OCI-LY7 (cell line): ENCODE data around the gene DST. TPM values are rescaled to one million over a fixed set of nuclear protein-coding genes. Genes with fewer than 3 reads are reported as not detected.

ENCODE experiments used
- BruUV-seq: library from RNA; stranded (reverse); fragments of 400-500 nt; replicated peaks from 2 replicates; lab custom pipeline; 2021; lab: Mats Ljungman, UMichigan
- CTCF ChIA-PET: fragments of 300-600 bp; sonication (Branson Sonifier 250); formaldehyde crosslinking; loops from one replicate; lab custom pipeline; 2022; ENCODE audit warnings: antibody characterized with exemption; ENCODE audit not compliant: unreplicated experiment; lab: Charles Lee
- POLR2A ChIA-PET: fragments of 300-600 bp; sonication (Branson Sonifier 250); formaldehyde crosslinking; loops from one replicate; lab custom pipeline; 2022; ENCODE audit warnings: antibody characterized with exemption; lab: Charles Lee
- DNase-seq: peaks from one replicate; pipeline ENCODE4 v3.0.0-alpha.2; 2015; ENCODE audit warnings: low spot score
- H2AFZ ChIP-seq: fragments of 200-600 bp; sonication (generic), shearing (Covaris generic); 2 replicates; pipeline ENCODE4 v1.6.1; 2014; ENCODE audit warnings: mild to moderate bottlenecking, antibody characterized with exemption, low read length, moderate library complexity
- H3K27ac ChIP-seq: fragments of 200-600 bp; sonication (generic); 2 replicates; pipeline ENCODE4 v1.5.1; 2014; ENCODE audit warnings: mixed run types, low read depth, mild to moderate bottlenecking, moderate library complexity, low read length, inconsistent platforms; ENCODE audit not compliant: poor library complexity, severe bottlenecking
- H3K36me3 ChIP-seq: fragments of 200-600 bp; sonication (generic); 2 replicates; pipeline ENCODE4 v1.6.1; 2014; ENCODE audit warnings: mild to moderate bottlenecking, antibody characterized with exemption, low read length, moderate library complexity, mixed read lengths; ENCODE audit not compliant: insufficient read depth
- H3K4me1 ChIP-seq: fragments of 200-600 bp; sonication (generic); 2 replicates; pipeline ENCODE4 v1.5.1; 2014; ENCODE audit warnings: mild to moderate bottlenecking, low read length; ENCODE audit not compliant: insufficient read depth, poor library complexity, severe bottlenecking
- H3K4me2 ChIP-seq: fragments of 200-600 bp; sonication (generic); 2 replicates; pipeline ENCODE4 v1.6.1; 2014; ENCODE audit warnings: mild to moderate bottlenecking, low read length
- H3K4me3 ChIP-seq: fragments of 200-600 bp; sonication (generic); 2 replicates; pipeline ENCODE4 v1.5.1; 2014; ENCODE audit warnings: mild to moderate bottlenecking, low read depth, low read length; ENCODE audit not compliant: poor library complexity, severe bottlenecking
- H3K79me2 ChIP-seq: fragments of 200-600 bp; sonication (generic); 2 replicates; pipeline ENCODE4 v1.6.1; 2016; ENCODE audit warnings: low read depth, mild to moderate bottlenecking, low read length, moderate library complexity, mixed read lengths; ENCODE audit not compliant: insufficient read depth
- H3K9me2 ChIP-seq: fragments of 200-600 bp; sonication (generic); 2 replicates; pipeline ENCODE4 v1.6.1; 2016; ENCODE audit warnings: mild to moderate bottlenecking, low read length, mixed read lengths; ENCODE audit not compliant: insufficient read depth
- H3K9me3 ChIP-seq: fragments of 200-600 bp; sonication (generic); 2 replicates; pipeline ENCODE4 v1.6.1; 2014; ENCODE audit warnings: mild to moderate bottlenecking, mixed run types, low read length, mixed read lengths
- H4K20me1 ChIP-seq: fragments of 200-600 bp; sonication (generic); 2 replicates; pipeline ENCODE4 v1.6.1; 2014; ENCODE audit warnings: mild to moderate bottlenecking, antibody characterized with exemption, low read length, moderate library complexity, mixed read lengths; ENCODE audit not compliant: insufficient read depth
- CTCF ChIP-seq: fragments of 200-600 bp; sonication (generic); conservative IDR thresholded peaks from 2 replicates; pipeline ENCODE4 v1.5.1; 2014; ENCODE audit warnings: mild to moderate bottlenecking, antibody characterized with exemption, low read length, moderate library complexity, mixed read lengths
- EZH2phosphoT487 ChIP-seq: fragments of 200-600 bp; sonication (generic); IDR thresholded peaks from 2 replicates; pipeline ENCODE4 v1.6.1; 2018; ENCODE audit warnings: low read depth, borderline replicate concordance, mild to moderate bottlenecking, mixed run types, antibody characterized with exemption, low read length, moderate library complexity, mixed read lengths
- intact Hi-C: fragments of 100-400 bp; cut with micrococcal nuclease; formaldehyde crosslinking; loops from one replicate; pipeline ENCODE4 v1.10.0; 2022; ENCODE audit not compliant: unreplicated experiment
- total RNA-seq, 2 experiments: library from RNA; depleted of rRNA in 1 of 2; stranded (reverse); fragments of >200 nt in 1 of 2; shearing (Covaris generic) in 1 of 2; gene quantifications; 2 replicates each; pipeline ENCODE4 v1.2.3, GENCODE V29; 2014 to 2022

DST gene
- total RNA-seq, 2 experiments from 2014 or later, result 8.4 to 19.4 TPM

GRCh38 chr6:56513631-56514030, 129.1 kb downstream of the DST start:
- DNase-seq, result no peak
- ChIA-PET POLR2A (interaction anchor here (0.7 to 1.0 kb wide), 5 partner anchors 9 to 115 kb away, joined by 3 to 4 read pairs (median 3); no protein-coding TSS in a partner anchor), CTCF (interaction anchor here (1.0 kb wide), 1 partner anchor 17 kb away, joined by 3 read pairs; no protein-coding TSS in a partner anchor)
- TF ChIP-seq CTCF (no peak), EZH2phosphoT487 (no peak)
- Histone ChIP-seq H2AFZ (no peak overlapping the region), H3K4me1 (peaks cover 3% of the 10 kb centered on the region), H4K20me1 (no peaks in the 10 kb centered on the region), H3K4me3 (no peak overlapping the region), H3K27ac (no peak overlapping the region), H3K4me2 (no peak overlapping the region), H3K9me2 (no peaks in the 10 kb centered on the region), H3K9me3 (no peaks in the 10 kb centered on the region), H3K79me2 (no peaks in the 10 kb centered on the region), H3K36me3 (no peaks in the 10 kb centered on the region; the same call in 1 of the 2 replicates)
- intact Hi-C loops, result no loop called here
- BruUV-seq, result no TSS peak

- no peak overlapping the region for H3K4me2 ChIP-seq
- DNase-seq, result no peak
- no peaks in the 10 kb centered on the region for H3K9me2 ChIP-seq
- no peak for TF ChIP-seq CTCF
- H4K20me1 ChIP-seq, result no peaks in the 10 kb centered on the region
- H3K79me2 ChIP-seq, result no peaks in the 10 kb centered on the region
- POLR2A ChIA-PET, result interaction anchor here (0.7 to 1.2 kb wide), 3 partner anchors 11 to 19 kb away, joined by 3 read pairs; no protein-coding TSS in a partner anchor
- intact Hi-C loops, result no loop called here
- H3K27ac ChIP-seq, result no peak overlapping the region
- CTCF ChIA-PET, result no interaction called here
- no peaks in the 10 kb centered on the region; the same call in 1 of the 2 replicates for H3K36me3 ChIP-seq
- H3K4me3 ChIP-seq, result no peak overlapping the region
- H3K4me1 ChIP-seq, result peaks cover 3% of the 10 kb centered on the region
- H3K9me3 ChIP-seq, result no peaks in the 10 kb centered on the region
- BruUV-seq, result no TSS peak
- H2AFZ ChIP-seq, result no peak overlapping the region
Measured at GRCh38 chr6:56511591-56511990, 131.1 kb downstream of the DST start.

DNA sequence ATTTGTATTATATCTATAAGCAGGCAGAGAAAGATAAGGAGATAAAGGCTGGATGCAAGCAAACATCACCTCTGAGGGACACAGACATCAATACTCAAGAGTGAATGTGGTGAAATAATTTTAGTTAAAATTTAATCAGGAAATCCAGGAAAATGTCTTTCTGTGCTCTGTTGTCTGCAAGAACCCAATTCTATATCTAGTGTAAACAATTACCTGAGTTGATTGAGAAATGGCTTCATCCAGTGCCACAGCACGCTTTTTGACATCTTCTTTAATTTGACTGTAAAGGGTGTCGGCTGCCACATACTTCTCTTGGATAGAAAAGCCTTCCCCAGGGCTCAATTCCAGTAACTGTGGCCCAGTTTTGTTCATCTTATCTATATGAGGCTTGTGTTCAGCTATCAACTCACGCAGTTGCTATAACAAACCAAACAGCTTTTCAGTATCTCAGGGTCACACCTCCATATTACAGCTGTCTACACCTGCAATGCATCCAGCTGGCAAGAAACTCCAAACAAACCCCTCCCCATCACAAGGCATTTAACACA, 131.6 kb downstream of the DST start:
- no peaks in the 10 kb centered on the region for H3K9me3 ChIP-seq
- H2AFZ ChIP-seq, result no peak overlapping the region
- no peaks in the 10 kb centered on the region for H3K9me2 ChIP-seq
- TF ChIP-seq CTCF (no peak), EZH2phosphoT487 (no peak)
- intact Hi-C loops, result no loop called here
- CTCF ChIA-PET, result no interaction called here
- H3K27ac ChIP-seq, result no peak overlapping the region
- POLR2A ChIA-PET, result interaction anchor here (1.2 kb wide), 1 partner anchor 15 kb away, joined by 3 read pairs; no protein-coding TSS in a partner anchor
- no peaks in the 10 kb centered on the region for H3K79me2 ChIP-seq
- no peak overlapping the region for H3K4me2 ChIP-seq
- H3K4me3 ChIP-seq, result no peak overlapping the region
- DNase-seq, result no peak
- H3K36me3 ChIP-seq, result no peaks in the 10 kb centered on the region; the same call in 1 of the 2 replicates
- no TSS peak for BruUV-seq
- H4K20me1 ChIP-seq, result no peaks in the 10 kb centered on the region
- H3K4me1 ChIP-seq, result peaks cover 3% of the 10 kb centered on the region
